GM06990 (cell line): Measurements from ENCODE around the gene ACP2.

Experiments
- DNase-seq: peaks from one replicate; pipeline ENCODE4 v3.0.0-alpha.2; 2011; ENCODE audit not compliant: insufficient read length; ENCODE audit errors: extremely low read depth
- H3K27me3 ChIP-seq: replicated peaks from 2 replicates; pipeline ENCODE4 v1.6.0; 2011; ENCODE audit warnings: low read length; ENCODE audit not compliant: control insufficient read depth, insufficient read depth
- H3K36me3 ChIP-seq: 2 replicates; pipeline ENCODE4 v1.5.1; 2011; ENCODE audit warnings: low read length; ENCODE audit not compliant: control insufficient read depth, insufficient read depth
- H3K4me3 ChIP-seq: replicated peaks from 2 replicates; pipeline ENCODE4 v1.5.1; 2011; ENCODE audit warnings: low read depth, mild to moderate bottlenecking, control low read depth, low read length
- CTCF ChIP-seq: IDR thresholded peaks from 2 replicates; pipeline ENCODE4 v1.5.1; 2011; ENCODE audit warnings: low read length, control low read depth, mild to moderate bottlenecking, inconsistent platforms; ENCODE audit not compliant: insufficient read depth, poor library complexity, severe bottlenecking

Gene ACP2

GRCh38 chr11:47268448-47269001 lies 19.9 kb upstream of the ACP2 start:
- DNase-seq = no peak
- Histone ChIP-seq H3K27me3 (no peaks in the 10 kb centered on the region), H3K36me3 (no peaks in the 10 kb centered on the region), H3K4me3 (peak overlapping the region; percentile 86; the same call in 1 of the 2 replicates)
- no peak for TF ChIP-seq CTCF

GRCh38 chr11:47267876-47268275 lies 19.3 kb upstream of the ACP2 start:
- no peak for DNase-seq
- no peaks in the 10 kb centered on the region for H3K36me3 ChIP-seq
- no peak for TF ChIP-seq CTCF
- H3K4me3 ChIP-seq = no peak overlapping the region
- no peaks in the 10 kb centered on the region for H3K27me3 ChIP-seq

- H3K27me3 ChIP-seq = no peaks in the 10 kb centered on the region
- no peak for DNase-seq
- H3K4me3 ChIP-seq = no peak overlapping the region
- no peak for TF ChIP-seq CTCF
- no peaks in the 10 kb centered on the region for H3K36me3 ChIP-seq
These were observed 15.9 kb upstream of the ACP2 start for GRCh38 chr11:47264521-47264920.

- DNase-seq = no peak
- H3K27me3 ChIP-seq = no peaks in the 10 kb centered on the region
- TF ChIP-seq CTCF = no peak
- no peaks in the 10 kb centered on the region for H3K36me3 ChIP-seq
- H3K4me3 ChIP-seq = no peak overlapping the region
These were observed 15.5 kb upstream of the ACP2 start for GRCh38 chr11:47264119-47264518.

GRCh38 chr11:47261291-47261800 lies 12.7 kb upstream of the ACP2 start:
- no peak for TF ChIP-seq CTCF
- DNase-seq = no peak
- no peaks in the 10 kb centered on the region for H3K36me3 ChIP-seq
- no peaks in the 10 kb centered on the region for H3K27me3 ChIP-seq
- no peak overlapping the region for H3K4me3 ChIP-seq

GRCh38 chr11:47260366-47260765 lies 11.8 kb upstream of the ACP2 start:
- Histone ChIP-seq H3K27me3 (no peaks in the 10 kb centered on the region), H3K36me3 (no peaks in the 10 kb centered on the region), H3K4me3 (no peak overlapping the region)
- no peak for TF ChIP-seq CTCF
- no peak for DNase-seq
